Measurements from ENCODE around the gene APPBP2.

Gene APPBP2

GRCh38 chr17:60393840-60394723 lies 132.0 kb downstream of the APPBP2 start:
- no peak overlapping the region for H3K4me3 ChIP-seq (ENCODE audit: low read depth, low read length)
- no peak for TF ChIP-seq CTCF (IDR thresholded peaks at IDR 0.05; ENCODE audit: borderline replicate concordance, insufficient read depth, low read depth, low read length)
